ENCODE measurements around the gene PDYN. TPM values are rescaled to one million over a fixed set of nuclear protein-coding genes. Genes with fewer than 3 reads are reported as not detected.
A peak's percentile ranks its signal among the peaks of the same experiment; 100 is the strongest.

The PDYN gene
- total and polyA plus RNA-seq, 9 of the 15 experiments (the other 6 are each of a cell fraction or from before 2014, with no cell fraction given): not detected

DNA sequence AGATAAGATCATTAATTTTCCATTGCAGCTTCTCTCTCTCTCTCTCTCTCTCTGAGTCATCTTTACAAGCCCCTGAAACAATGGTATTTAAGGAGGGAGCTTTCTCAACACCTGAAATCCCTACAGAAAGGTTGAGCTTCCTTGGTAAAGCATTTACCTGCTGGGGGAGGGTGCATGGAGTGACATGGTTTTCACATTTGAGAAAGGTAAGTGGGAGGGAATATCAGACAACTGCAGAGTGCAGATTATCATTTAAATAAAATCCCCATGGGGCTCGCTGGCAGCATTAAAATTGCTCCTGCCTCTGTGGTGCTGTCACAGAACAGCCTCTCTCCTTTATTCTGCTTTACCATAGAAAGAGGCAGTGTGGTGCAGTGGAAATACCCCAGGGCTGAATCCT is 10.3 kb upstream of the PDYN start (continued):
- TF ChIP-seq, protein P1, sequence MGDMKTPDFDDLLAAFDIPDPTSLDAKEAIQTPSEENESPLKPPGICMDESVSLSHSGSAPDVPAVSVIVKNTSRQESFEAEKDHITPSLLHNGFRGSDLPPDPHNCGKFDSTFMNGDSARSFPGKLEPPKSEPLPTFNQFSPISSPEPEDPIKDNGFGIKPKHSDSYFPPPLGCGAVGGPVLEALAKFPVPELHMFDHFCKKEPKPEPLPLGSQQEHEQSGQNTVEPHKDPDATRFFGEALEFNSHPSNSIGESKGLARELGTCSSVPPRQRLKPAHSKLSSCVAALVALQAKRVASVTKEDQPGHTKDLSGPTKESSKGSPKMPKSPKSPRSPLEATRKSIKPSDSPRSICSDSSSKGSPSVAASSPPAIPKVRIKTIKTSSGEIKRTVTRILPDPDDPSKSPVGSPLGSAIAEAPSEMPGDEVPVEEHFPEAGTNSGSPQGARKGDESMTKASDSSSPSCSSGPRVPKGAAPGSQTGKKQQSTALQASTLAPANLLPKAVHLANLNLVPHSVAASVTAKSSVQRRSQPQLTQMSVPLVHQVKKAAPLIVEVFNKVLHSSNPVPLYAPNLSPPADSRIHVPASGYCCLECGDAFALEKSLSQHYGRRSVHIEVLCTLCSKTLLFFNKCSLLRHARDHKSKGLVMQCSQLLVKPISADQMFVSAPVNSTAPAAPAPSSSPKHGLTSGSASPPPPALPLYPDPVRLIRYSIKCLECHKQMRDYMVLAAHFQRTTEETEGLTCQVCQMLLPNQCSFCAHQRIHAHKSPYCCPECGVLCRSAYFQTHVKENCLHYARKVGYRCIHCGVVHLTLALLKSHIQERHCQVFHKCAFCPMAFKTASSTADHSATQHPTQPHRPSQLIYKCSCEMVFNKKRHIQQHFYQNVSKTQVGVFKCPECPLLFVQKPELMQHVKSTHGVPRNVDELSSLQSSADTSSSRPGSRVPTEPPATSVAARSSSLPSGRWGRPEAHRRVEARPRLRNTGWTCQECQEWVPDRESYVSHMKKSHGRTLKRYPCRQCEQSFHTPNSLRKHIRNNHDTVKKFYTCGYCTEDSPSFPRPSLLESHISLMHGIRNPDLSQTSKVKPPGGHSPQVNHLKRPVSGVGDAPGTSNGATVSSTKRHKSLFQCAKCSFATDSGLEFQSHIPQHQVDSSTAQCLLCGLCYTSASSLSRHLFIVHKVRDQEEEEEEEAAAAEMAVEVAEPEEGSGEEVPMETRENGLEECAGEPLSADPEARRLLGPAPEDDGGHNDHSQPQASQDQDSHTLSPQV (IDR thresholded peaks at IDR 0.05): no peak
- TF ChIP-seq KHSRP (IDR thresholded peaks at IDR 0.05): no peak

DNA sequence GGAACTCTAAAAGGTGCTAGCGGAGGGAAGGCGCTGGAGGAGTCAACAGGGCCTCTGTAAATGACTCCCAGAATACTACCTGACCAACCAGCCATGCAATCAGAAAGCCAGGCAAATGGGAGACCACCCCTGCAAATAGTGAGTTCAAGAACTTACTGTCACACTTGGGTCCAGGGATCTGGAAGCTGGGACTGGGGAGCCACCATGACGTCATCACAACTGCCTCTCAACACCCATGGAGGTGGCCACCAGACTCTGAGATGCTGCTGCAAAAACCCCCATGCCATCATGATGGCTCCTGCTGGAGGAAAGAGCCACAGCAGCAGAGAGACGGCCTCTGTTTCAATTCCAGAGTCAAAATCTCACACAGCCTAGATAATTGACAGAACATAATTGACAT is 8.5 kb upstream of the PDYN start:
- no peak for DNase-seq (ENCODE audit: extremely low read depth in 1 of 4, low spot score in 3 of 4)
- intact Hi-C loops (cut with micrococcal nuclease): no loop called here
- Histone ChIP-seq H3K79me2 (ENCODE audit: control insufficient read depth, insufficient read depth, low read length) (no peaks in the 10 kb centered on the region), H3K27me3 (ENCODE audit: control insufficient read depth in 2 of 2, insufficient read depth in 2 of 2, low read length in 2 of 2) (peaks cover 0 to 2% of the 10 kb centered on the region in 2 experiments; a peak in 1 of 5 replicates), H3K9me1 (ENCODE audit: control insufficient read depth, insufficient read depth, low read length) (no peaks in the 10 kb centered on the region), H3K36me3 (ENCODE audit: control insufficient read depth, insufficient read depth, low read length) (no peaks in the 10 kb centered on the region), H3K4me3 (no peak overlapping the region), H3K9me3 (replicated peaks; ENCODE audit: control insufficient read depth, insufficient read depth, low read depth, low read length) (no peaks in the 10 kb centered on the region), H4K20me1 (replicated peaks; ENCODE audit: control insufficient read depth, insufficient read depth, low read length) (no peaks in the 10 kb centered on the region), H2AFZ (ENCODE audit: low read depth, low read length) (no peak overlapping the region), H3K4me2 (ENCODE audit: insufficient read depth, low read length) (no peak overlapping the region), H3K9ac (ENCODE audit: insufficient read depth in 1 of 2, low read depth in 2 of 2, low read length in 2 of 2) (no peak overlapping the region), H3K27ac (ENCODE audit: extremely low read depth, low read depth, low read length) (no peak overlapping the region), H3K4me1 (replicated peaks in 1 of 2; ENCODE audit: control insufficient read depth in 2 of 2, insufficient read depth in 2 of 2, low read length in 2 of 2) (no peaks in the 10 kb centered on the region)
- ChIA-PET CTCF (ENCODE audit: low intra/inter-chr PET ratio) (no interaction called here), POLR2A (no interaction called here)
- no peak for FAIRE-seq
- in situ Hi-C loops (cut with MboI): no loop called here
- no TSS peak for BruUV-seq (replicated peaks)
- no peak for ATAC-seq
- peak; percentile 33; the same call in 1 of the 2 replicates for TF ChIP-seq ATF7 (IDR thresholded peaks at IDR 0.05)
- TF ChIP-seq, protein P2, sequence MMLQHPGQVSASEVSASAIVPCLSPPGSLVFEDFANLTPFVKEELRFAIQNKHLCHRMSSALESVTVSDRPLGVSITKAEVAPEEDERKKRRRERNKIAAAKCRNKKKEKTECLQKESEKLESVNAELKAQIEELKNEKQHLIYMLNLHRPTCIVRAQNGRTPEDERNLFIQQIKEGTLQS (IDR thresholded peaks at IDR 0.05): peak; percentile 49
- TF ChIP-seq, protein P2 (CRISPR knock-in tag; conservative IDR thresholded peaks at IDR 0.05): no peak
- no peak for TF ChIP-seq HIVEP1 (CRISPR knock-in tag; IDR thresholded peaks at IDR 0.05)
- 0% methylated on average over 3 of the region's 4 CpGs for WGBS (ENCODE audit: insufficient coverage, low coverage, missing lambda C conversion rate)

Data from K562 (cell line).